ENCODE measurements around the gene HES1. TPM values are rescaled to one million over a fixed set of nuclear protein-coding genes. Genes with fewer than 3 reads are reported as not detected.
"Not testable (repeated sequence)": the region's sequence is repeated elsewhere in the genome, so short reads cannot be mapped to it uniquely, and the experiment has no call there.

HES1 gene
- total and polyA plus RNA-seq, 8 donors: 4.7 to 101 (median 42.2) TPM

- no peak overlapping the region for H3K4me3 ChIP-seq
- DNase-seq: peak in 1 of 2 donors; percentile 57
- H3K36me3 ChIP-seq: no peaks in the 10 kb centered on the region
- peak in 1 of 3 donors; percentile 26 for TF ChIP-seq POLR2AphosphoS5 (IDR thresholded peaks at IDR 0.05)
- TF ChIP-seq POLR2A (IDR thresholded peaks at IDR 0.05): no peak
- no peak for TF ChIP-seq EP300 (IDR thresholded peaks at IDR 0.05)
- peaks cover 0 to 6% (median 2%) of the 10 kb centered on the region in 4 donors for H3K9me3 ChIP-seq
- no peaks in the 10 kb centered on the region for H3K27me3 ChIP-seq
- peaks cover 0 to 25% (median 10%) of the 10 kb centered on the region in 4 donors for H3K4me1 ChIP-seq
- peak overlapping the region in 4 of 5 donors; percentile 30 to 75 (median 46) for H3K27ac ChIP-seq
- 37 to 60% (median 46%) methylated on average over 8 of the region's 8 CpGs for WGBS, 5 donors
- intact Hi-C loops (cut with DNase I; ENCODE audit: low total_unique reads): no loop called here
These were observed 14.4 kb downstream of the HES1 start for GRCh38 chr3:194150252-194150934.

- H3K27me3 ChIP-seq; H3K4me3 ChIP-seq; DNase-seq; H3K9me3 ChIP-seq; H3K36me3 ChIP-seq; intact Hi-C loops (cut with DNase I; ENCODE audit: low total_unique reads): not testable (repeated sequence)
- Histone ChIP-seq H3K4me1 (peaks cover 0 to 25% (median 10%) of the 10 kb centered on the region in 4 donors), H3K27ac (peak overlapping the region in 3 of 5 donors; percentile 39 to 75 (median 53))
- WGBS, 5 donors: 78 to 95% (median 87%) methylated on average over 2 of the region's 2 CpGs
These were observed 15.0 kb downstream of the HES1 start for GRCh38 chr3:194150935-194151302.

GRCh38 chr3:194154346-194154745 lies 18.4 kb downstream of the HES1 start:
- no peak for DNase-seq
- H3K36me3 ChIP-seq: no peaks in the 10 kb centered on the region
- H3K27ac ChIP-seq: no peak overlapping the region
- no peaks in the 10 kb centered on the region for H3K27me3 ChIP-seq
- intact Hi-C loops (cut with DNase I; ENCODE audit: low total_unique reads): no loop called here
- H3K4me1 ChIP-seq: peaks cover 0 to 23% (median 5%) of the 10 kb centered on the region in 4 donors
- H3K9me3 ChIP-seq: peaks cover 0 to 6% (median 2%) of the 10 kb centered on the region in 4 donors
- TF ChIP-seq POLR2A (IDR thresholded peaks at IDR 0.05) (no peak), CTCF (IDR thresholded peaks at IDR 0.05) (no peak), EP300 (IDR thresholded peaks at IDR 0.05) (no peak), POLR2AphosphoS5 (IDR thresholded peaks at IDR 0.05) (no peak)
- WGBS, 5 donors: 94 to 98% (median 98%) methylated on average over 6 of the region's 6 CpGs
- no peak overlapping the region for H3K4me3 ChIP-seq

- WGBS, 5 donors: 85 to 91% (median 88%) methylated on average over 9 of the region's 9 CpGs
- H3K27ac ChIP-seq: no peak overlapping the region
- DNase-seq: no peak
- H3K9me3 ChIP-seq: peaks cover 0 to 6% (median 2%) of the 10 kb centered on the region in 4 donors
- intact Hi-C loops (cut with DNase I; ENCODE audit: low total_unique reads): no loop called here
- H3K27me3 ChIP-seq: no peaks in the 10 kb centered on the region
- no peak for TF ChIP-seq CTCF (IDR thresholded peaks at IDR 0.05)
- TF ChIP-seq POLR2A (IDR thresholded peaks at IDR 0.05): no peak
- no peak for TF ChIP-seq EP300 (IDR thresholded peaks at IDR 0.05)
- no peak for TF ChIP-seq POLR2AphosphoS5 (IDR thresholded peaks at IDR 0.05)
- no peak overlapping the region for H3K4me3 ChIP-seq
- peaks cover 11 to 29% (median 17%) of the 10 kb centered on the region in 4 donors for H3K4me1 ChIP-seq
- no peaks in the 10 kb centered on the region for H3K36me3 ChIP-seq
These were observed 20.1 kb downstream of the HES1 start for GRCh38 chr3:194156095-194156494.

GRCh38 chr3:194158942-194159439 lies 23.0 kb downstream of the HES1 start:
- Histone ChIP-seq H3K27me3 (no peaks in the 10 kb centered on the region), H3K4me1 (peaks cover 14 to 34% (median 23%) of the 10 kb centered on the region in 4 donors), H3K4me3 (no peak overlapping the region), H3K9me3 (peaks cover 0 to 6% (median 2%) of the 10 kb centered on the region in 4 donors), H3K27ac (peak overlapping the region; percentile 53 to 83 (median 78)), H3K36me3 (no peaks in the 10 kb centered on the region)
- 47 to 94% (median 55%) methylated on average over 3 of the region's 3 CpGs for WGBS, 5 donors
- TF ChIP-seq CTCF (IDR thresholded peaks at IDR 0.05) (no peak), POLR2AphosphoS5 (IDR thresholded peaks at IDR 0.05) (peak in 2 of 3 donors; percentile 30 to 68)
- intact Hi-C loops (cut with DNase I; ENCODE audit: low total_unique reads): no loop called here
- DNase-seq: peak; percentile 66 to 71
